Measurements from ENCODE around the gene VAPB.

The VAPB gene

DNA sequence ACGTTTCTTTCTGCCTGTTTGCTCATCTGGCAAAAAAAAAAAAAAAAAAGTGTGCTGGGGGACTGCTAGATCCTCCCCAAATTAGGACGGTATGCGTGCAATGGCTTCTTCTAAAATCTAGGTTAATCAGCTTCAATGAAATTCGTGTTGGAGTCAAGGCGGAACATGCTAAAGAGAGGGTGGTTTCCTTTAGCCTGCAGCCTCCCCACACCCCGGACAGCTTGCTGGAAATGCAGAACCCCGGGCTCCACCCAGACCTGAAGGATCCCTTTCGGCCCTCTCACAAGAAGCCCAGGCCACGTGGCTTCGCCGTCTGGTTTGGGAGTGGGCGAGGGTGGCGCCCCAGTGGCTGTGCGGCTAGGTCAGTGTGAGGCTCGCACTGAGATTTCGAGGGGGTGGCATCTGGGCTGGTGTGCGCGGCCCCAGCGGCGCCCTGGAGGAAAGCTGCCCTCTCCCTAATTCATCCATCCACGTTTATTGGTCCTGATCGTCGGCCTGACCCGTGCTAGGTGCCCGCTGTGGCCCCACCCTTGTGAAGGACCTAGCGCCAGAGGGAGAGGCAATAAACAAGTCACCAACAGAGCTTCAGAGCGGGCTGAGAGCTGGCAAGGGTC, 77.2 kb downstream of the VAPB start:
- no peak for DNase-seq

DNA sequence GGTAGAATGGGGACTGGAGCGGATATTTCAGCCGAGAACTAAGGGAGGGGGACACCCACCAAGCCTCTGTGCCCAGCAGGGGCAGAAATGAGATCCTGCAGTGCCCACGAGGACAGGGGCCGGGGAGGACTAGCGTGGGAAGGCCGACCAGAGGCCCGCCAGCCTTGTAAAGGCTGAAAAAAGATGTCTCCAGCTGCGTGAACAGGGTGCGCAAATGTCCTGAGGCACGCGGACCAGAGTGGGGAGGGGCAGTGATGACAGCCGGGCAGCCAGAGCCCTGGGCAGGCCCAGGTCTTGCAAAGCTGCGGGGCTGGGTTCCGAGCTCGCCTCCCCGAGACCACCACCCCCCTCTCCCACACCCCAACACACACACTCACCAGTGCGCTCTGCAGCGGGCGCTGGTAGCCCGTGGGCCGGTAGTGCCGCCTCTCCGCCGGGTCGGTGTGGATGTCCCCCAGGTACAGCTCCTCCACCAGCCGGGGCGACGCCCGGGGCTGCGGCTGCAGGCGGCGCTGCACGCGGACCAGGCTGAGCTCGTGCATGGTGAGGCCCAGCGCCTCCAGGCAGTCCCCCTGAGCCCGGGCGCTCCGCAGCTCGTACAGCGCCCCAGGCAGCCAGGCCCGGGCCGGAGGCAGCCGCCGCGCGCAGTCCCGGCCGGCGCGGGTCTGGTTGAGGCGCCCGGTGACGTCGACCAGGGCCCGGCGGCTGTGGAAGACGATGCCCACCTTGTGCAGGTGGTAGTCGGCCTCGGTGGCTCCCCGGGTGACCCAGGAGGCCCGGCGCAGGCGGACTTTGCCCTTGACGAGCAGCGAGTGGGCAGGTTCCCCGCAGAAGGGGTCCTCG, 77.9 kb downstream of the VAPB start:
- no peak for DNase-seq

DNA sequence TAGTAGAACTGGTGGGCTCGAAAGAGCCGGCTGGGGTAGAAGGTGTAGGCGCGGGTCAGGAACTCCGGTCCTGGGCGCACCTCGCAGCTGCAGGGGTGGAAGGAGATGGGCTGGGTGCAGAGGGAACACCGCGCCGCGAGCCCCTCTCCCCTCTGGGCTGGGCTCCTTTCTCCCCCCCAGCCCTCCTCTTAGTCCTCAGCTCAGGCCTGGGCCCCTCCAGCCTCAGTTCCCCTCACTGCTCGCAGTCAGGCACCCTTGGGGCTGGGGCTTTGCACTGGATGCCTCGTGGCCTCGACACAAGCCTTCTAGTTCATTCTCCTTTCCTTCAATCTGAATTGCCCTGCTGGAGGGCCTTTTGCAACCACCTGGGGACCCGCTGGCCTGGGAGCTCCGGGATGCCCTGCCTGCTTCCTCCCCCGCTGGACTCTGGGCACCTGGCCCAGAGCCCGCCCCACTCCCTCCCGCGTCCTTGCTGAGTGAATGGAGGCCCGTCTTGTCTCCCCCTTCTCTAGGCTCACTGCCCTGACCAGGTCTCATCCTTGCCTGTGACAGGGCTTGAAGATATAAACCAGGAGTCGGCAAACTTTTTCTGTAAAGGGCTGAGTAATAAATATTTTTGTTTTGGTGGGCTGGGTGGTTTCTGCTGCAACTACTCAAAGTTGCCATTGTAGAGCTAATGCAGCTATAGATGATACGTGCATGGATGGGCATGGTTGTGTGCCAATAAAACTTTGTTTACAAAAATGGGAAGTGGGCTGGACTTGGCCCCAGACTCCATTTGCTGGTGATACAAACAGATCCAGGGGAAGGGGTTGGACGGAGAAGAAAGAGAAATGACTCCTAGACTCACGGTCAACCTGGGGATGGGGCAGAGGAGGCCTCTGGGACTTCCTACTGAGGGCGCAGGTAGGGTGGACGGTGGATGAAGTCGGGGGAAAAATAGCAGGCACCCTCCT, 78.8 kb downstream of the VAPB start:
- DNase-seq, result no peak

DNA sequence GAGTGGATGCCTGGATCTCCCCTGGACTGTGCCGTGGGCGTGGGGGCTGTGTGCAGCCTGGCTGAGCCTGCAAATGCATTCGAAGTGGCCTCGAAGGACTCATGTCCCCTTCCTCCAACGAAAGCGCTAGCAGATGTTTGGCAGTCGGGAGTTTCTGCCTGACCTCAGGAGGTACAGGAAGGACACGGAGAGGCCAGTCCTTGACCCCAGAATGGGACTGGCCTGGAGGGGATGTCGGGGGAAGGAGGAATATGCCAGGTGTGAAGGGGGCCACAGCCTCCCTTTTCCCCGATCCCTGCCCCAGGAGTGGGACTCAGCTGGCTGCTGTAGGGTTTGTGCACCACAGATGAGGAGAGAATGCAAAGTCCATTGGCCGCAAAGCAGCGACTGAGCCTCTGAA, 80.6 kb downstream of the VAPB start:
- DNase-seq, result no peak

DNA sequence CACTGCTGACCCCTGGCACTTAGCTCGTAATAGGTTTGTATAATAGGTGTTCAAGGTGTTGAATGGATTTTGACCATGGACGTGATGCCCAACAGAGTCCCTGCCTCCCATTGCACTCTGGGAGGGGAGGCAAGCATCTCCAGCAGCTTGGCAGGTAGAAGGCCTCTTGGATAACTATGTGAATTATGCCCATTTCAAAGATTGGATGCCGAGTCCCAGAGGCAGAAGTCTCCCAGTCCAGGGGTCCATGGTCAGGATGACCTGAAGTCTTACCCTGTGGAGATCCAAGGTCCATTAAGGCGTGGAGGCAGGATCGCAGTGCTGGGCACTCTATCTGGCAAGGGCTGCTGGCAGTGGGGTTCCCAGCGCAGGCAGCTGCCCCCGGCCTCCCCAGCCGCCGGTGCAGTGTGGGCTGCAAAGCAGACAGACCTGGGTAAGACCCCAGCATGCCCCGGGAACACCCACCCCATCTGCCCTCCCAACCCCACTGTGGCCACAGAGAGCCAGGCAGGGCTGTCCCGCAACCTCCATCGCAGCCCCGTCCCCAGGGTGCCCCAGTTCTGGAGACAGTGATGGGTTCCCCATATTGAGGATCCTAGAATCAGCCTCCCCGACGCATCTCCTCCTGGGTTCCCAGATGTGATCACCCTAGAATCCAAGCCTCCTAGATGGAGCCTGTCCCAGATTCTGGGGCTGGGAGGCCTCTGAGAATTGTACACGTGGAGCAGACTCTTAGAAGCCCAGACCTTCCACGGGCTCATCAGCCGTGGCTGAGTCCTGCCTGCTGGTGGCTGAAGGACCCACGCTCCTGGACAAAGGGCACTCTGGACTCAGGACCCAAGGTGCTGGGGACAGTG, 81.5 kb downstream of the VAPB start:
- DNase-seq, result no peak

DNA sequence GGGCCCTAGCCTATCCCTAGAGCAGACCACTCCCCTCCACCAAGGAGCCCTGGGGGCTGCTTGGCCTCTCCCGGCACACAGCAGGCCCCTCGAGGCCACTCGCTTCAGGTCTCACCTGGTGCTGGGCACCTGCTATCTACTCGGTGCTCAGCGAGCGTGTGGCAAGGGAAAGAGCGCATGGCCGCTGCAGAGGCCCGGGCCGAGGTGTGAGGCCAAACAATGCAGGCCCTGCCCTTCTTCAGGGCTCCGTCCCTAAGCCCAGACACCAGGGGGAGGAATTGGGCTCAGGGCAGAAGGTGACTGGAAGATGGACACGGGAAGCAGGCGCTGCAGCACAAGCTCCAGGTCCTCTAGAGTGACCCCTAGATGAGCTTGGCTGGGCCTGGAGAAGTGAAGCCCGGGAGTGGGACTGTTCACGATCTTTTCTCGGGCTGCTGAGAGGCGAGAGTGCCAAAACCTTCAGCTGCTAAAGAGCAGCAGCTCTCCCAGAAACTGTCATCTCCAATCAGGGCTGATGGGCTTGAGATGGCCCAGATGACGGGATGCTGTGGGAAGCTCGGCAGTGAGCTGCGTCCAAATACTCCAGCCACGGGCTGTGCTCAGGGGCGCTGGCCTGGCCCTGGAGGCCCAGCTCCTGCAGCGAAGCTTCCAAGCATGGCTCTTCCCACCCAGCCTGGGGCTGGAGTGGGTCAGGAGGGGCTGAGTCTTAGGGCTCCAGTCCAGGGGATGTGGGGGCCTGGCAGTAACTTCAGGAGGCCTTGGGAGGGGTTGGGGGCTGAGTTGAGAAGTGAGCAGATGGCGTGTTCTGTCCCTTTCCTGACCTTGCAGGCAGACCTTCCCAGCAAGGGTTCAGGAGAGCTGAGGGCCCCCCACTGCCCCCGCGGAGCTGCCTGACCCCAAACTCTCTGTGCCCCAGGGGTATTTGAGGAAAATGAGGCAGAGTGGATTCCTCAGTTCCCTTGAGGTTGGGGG, 82.5 kb downstream of the VAPB start:
- no peak for DNase-seq

DNA sequence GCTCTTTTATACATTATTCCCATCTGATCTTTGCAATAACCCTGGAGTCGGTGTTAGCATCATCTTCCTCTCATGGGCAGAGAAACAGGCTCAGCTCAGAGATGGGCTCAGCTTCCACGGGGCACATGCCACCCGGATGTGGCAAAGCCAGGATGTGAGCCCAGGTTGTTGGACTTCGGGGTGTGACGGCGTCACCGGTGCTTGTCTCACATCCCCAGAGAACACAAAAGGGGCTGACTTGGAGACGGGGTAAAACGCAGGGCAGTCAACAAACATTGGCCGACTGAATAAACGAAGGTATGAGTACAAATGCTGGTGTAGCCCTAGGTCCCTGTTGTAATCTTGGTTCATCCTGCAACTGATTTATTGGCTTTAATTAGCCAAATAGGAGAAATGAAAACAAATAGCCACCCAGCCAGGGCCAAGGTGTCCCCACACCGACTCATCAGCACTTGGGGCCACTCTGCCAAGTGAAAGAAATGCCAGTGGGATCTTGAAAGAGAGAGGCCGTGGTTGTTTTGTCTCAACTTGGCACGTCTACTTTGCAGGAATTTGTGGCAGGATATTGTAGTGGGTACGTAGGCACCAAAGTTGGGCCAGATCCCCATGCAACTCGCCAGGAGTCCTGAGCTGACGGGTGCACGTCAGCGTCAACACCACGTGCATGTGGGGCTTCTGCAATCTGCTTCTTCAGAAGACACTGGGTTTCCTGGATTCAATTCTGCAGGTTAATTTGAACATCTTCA, 83.4 kb downstream of the VAPB start:
- DNase-seq, result no peak

DNA sequence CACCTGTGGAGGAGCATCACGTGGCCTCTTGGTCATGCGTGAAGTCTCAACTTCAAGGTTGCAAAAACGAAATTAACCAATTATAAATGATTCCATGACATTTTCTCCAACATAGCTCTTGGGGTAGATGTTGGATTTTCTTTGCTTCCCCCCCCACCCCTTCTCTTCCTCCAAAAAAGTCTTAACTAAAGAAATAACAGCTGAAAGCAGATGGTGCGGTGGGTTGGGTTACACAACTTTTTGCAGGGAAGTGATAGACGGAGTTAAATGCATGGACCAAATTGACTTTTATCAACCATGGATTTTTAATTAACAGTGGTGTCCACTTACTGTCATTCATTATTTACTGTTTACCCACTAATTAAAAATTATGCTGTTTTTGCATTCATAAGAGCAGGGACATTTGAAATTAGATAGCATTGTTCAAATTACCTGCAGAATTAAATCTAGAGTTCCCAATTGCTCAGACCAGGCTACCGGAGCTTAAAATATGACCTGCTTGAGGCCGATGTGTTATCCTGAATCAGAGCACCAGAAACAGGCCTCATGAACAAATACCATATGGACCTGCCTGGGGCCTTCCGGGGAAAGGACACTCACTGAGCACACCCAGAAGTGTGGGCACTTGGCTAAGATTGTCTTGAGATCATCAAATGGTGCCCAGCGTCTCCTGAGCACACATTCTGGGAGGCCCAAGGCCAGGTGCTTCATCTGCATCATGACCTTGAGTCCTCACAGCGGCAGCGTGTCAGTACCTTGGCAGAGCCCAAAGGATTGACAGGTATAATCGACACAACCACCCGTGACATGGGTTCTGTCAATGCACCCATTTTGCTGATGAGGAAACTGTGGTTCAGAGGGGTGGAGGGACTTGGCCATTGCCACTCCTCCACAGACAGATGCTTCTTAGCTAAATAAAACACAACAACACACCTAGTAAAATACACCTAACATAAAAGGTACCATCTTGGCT, 84.7 kb downstream of the VAPB start:
- DNase-seq, result no peak

DNA sequence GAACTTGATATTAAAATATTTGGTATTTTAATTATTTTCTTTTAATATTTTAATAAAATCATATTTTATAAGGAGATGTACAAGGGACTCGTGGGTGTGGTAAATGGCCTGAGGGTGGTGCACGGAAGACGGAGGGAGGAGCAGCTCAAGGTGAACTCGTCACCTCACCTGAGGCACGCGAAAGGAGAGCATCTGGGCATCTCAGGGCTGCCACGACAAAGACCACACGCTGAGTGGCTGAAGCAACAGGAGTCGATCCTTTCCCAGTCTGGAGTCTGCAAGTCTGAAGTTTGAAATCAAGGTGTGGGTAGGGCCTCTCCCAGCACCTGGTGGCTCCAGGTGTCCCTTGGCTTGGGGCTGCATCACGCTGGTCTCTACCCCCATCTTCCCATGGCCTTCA, 86.4 kb downstream of the VAPB start:
- DNase-seq, result no peak

DNA sequence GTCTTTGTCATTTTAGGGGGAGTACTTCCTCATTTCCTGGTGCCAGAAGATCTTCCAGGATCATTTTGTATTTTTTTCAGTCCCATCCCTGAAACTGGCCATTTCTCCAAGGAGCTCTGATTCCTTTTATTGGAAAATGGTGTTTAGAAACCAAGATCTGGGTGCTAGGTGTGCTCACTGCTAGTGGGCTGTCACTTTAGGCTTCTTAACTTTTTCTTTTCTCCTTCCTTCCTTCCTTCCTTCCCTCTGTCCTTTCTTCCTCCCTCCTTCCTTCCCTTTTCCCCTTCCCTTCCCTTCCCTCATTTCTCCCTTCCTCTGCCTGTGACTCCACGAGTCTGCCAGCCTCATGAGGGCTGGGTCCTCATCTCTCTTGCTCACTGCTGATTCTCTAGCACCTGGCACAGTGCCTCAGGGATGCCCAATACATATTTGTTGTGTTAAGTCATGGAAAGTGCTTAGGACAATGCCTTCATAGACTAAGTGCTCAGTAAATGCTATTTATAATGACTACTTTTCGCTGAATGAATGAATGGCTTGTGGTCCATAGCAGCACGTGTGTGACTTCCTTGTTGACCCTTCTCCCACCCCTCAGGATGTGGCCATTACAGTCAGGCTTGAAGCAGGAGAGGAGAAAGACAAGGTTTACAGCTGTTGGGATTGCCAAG, 89.2 kb downstream of the VAPB start:
- no peak for DNase-seq

DNA sequence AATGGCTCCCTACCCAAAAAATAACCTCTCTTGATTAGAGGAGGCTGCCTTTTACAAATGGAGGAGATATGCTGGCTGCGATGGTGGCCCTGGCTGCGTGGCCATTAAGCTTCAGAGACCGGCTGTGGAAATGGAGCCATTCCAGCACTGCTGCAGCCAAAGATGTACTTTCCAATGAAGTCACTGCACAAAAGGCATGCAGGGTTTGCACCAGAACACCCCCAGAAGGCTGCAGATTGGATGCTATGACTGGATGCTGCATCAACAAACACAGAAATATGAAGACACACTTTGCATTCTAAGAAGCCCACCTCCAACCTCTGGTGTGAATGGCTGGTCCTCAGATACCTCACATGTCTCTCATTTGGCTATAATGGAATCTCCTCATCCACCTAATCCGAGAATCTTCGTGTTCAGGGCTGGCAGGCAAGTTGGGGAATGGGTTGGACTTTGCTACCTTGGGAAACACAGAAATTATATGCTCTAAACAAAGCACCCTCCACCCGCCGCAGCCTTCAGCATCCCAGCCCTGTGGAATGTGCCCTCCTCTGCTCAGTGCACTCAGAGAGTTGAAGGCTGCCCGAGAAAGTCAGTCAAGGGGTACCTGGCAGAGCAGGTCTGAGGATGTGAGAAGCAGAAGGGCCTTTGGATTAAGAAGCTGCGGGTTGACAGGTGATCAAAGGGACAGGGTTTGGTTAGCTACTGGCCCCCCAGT, 90.9 kb downstream of the VAPB start:
- DNase-seq, result no peak

DNA sequence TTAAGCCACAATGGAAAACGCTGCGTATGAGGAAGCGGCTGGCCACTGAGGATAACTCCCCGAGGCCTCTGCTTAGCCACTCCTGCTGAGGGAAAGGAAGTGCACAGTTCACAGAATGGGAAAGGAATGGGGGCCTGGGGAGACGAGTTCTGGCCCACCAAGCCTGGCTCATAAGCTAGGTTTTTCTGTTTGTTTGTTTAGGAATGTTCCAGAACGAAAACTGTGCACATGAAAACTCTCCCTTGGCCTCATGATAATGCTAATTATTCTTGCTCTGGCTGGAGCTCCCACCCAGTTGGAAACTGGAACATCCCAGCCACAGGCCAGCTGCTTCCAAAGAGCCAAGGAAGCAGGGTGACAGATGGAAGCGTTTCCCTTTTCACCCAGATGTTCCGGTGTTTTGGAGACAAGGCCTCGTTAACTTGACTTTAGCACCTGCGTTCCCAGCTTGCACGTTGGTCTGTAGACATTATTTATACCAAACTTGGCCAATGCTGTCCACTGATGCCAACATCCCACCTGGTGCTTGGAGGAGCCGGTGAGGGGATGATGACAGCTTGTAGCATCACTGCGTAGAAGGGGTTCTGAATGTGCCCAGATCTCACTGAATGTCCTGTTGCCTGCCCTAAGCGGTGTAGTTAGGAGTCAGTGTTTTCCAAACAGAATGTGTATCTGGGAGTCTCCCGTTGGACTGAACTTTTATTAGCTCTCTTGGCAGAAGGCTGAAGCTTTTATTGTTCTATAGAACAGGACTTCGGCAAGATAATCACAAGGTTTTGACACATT, 91.7 kb downstream of the VAPB start:
- DNase-seq, result peak; percentile 30

DNA sequence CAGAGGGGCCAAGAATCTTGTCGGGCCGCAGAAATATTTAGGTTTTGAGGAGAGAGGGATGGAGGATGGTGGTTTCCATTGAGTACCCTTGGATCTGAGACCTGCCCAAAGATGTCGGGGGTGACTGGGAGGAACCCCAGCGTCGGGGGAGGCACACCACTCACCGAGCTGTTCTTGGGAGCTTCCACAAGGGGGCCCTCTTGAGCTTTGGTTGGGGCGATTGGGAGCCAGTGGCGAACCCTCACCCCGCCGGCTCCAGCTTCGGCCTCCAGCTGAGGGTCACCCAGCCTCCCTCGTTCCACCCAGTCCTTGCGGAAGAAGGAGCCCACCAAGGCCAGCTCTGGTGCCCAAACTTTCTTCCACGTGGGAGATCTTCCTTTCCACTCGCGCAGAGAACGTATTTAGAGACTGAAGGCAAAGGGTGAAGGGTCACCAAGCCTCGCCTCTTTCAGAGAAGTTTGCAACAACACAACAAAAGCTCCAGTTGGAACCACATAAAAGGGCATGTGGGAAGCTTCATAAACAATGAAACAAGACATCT, 92.5 kb downstream of the VAPB start:
- DNase-seq, result no peak

DNA sequence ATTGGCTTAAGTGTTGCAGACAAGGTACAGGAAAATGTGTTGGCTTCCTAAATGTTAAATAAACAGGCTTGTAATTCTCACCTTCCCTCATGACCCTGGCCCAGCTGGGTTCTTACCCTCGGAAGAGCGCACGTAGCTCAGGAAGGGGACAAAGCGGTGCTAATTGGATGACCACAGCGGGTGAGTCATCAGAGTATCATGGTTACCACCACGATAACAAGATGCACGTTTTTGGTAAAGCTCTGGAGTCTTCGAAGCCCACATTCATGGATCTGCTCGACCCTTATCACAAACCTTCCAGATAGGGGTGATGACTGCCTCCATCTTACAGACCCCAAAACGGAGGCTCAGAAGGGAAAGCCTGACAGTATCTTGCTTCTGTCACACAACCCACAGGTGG, 93.4 kb downstream of the VAPB start:
- DNase-seq, result no peak

DNA sequence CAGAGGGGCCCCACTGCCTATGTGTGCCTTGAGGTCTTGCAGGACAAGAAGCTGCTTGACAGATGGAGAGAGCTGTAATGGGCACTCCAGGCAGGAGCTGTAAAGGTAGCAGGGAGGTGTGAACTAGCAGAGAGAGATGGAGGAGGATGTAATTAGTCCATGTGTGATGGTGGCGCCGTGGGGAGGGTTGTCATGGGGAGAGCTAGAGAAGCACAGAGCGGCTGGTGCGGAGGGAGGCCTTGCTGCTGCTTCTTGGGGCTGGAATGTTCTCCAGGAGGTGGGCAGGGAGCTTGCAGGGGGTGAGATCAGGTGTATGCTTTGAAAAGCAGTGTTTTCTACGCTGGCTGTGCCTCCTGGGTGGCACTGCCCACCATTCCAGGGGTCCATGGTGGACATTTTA, 94.0 kb downstream of the VAPB start:
- DNase-seq, result no peak

DNA sequence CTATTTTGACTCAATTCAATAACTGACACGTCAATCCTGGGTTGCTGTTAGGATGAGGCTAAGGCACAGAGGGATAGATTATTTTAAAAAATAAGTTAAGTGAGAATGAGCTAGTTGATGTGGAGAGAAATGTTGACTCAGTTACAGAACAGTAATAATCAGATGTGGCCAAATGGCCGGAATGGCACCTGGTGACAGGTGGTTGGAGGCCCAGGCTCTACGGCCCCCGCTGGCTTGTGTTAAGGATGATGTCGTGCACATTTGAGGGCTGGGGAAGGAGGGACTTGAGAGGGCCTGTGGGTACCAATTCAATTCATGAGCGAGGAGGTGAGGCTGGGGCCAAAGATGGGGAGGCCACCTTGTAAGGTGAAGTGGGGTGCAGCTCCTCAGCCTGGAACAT, 94.4 kb downstream of the VAPB start:
- DNase-seq, result no peak

DNA sequence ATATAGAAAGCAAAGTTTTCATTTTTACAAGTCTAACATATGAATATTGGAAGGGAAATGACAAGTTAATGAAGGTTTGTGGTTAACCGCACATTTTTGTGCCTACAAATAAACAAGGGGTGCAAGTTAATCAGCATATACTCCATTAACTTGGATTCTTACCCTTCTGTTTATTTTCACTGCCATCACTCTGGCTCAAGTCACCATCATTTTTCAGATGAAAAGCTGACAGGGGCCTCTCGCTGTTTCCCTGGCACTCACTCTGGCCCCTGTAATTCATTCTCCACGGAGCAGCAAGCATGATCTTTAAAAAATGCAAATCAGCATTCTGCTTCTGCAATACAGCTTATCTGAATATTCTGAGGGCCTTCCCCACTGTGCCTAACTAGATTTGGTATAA, 96.4 kb downstream of the VAPB start:
- DNase-seq, result no peak

Data from NCI-H1694 (cell line).